ENCODE data around the gene BCAP31. TPM values are rescaled to one million over a fixed set of nuclear protein-coding genes. Genes with fewer than 3 reads are reported as not detected.
"Not testable (repeated sequence)": the region's sequence is repeated elsewhere in the genome, so short reads cannot be mapped to it uniquely, and the experiment has no call there.

The BCAP31 gene
- total and polyA plus RNA-seq, 4 donors: 106 to 173 (median 144) TPM

- 78% methylated on average over 29 of the region's 30 CpGs for WGBS (ENCODE audit: insufficient coverage)
- H3K27me3 ChIP-seq (ENCODE audit: control insufficient read depth, insufficient read depth, low read length): no peaks in the 10 kb centered on the region
- no peaks in the 10 kb centered on the region for H3K9me3 ChIP-seq (ENCODE audit: control insufficient read depth, insufficient read depth, low read length)
- H3K36me3 ChIP-seq (ENCODE audit: control insufficient read depth, insufficient read depth, low read length): peaks cover 49% of the 10 kb centered on the region
- H3K4me3 ChIP-seq (ENCODE audit: low read depth, low read length): no peak overlapping the region
- H3K27ac ChIP-seq (ENCODE audit: low read depth, low read length): no peak overlapping the region
- H3K4me1 ChIP-seq (ENCODE audit: control insufficient read depth, insufficient read depth, low read length): peaks cover 5% of the 10 kb centered on the region
- DNase-seq (ENCODE audit: low read depth in 4 of 6, low spot score in 6 of 6): no peak
Measured at GRCh38 chrX:153736071-153736820, 12.1 kb upstream of the BCAP31 start.

GRCh38 chrX:153735274-153735673, 11.1 kb upstream of the BCAP31 start:
- WGBS (ENCODE audit: insufficient coverage): 76% methylated on average over 9 of the region's 9 CpGs
- H3K9me3 ChIP-seq (ENCODE audit: control insufficient read depth, insufficient read depth, low read length): no peaks in the 10 kb centered on the region
- H3K36me3 ChIP-seq (ENCODE audit: control insufficient read depth, insufficient read depth, low read length): peaks cover 42% of the 10 kb centered on the region
- no peaks in the 10 kb centered on the region for H3K27me3 ChIP-seq (ENCODE audit: control insufficient read depth, insufficient read depth, low read length)
- no peak for DNase-seq (ENCODE audit: low read depth in 4 of 6, low spot score in 6 of 6)
- no peak overlapping the region for H3K27ac ChIP-seq (ENCODE audit: low read depth, low read length)
- no peak overlapping the region for H3K4me3 ChIP-seq (ENCODE audit: low read depth, low read length)
- peaks cover 5% of the 10 kb centered on the region for H3K4me1 ChIP-seq (ENCODE audit: control insufficient read depth, insufficient read depth, low read length)

GRCh38 chrX:153734871-153735270, 10.7 kb upstream of the BCAP31 start:
- no peaks in the 10 kb centered on the region for H3K27me3 ChIP-seq (ENCODE audit: control insufficient read depth, insufficient read depth, low read length)
- H3K4me3 ChIP-seq (ENCODE audit: low read depth, low read length): no peak overlapping the region
- H3K27ac ChIP-seq (ENCODE audit: low read depth, low read length): no peak overlapping the region
- H3K4me1 ChIP-seq (ENCODE audit: control insufficient read depth, insufficient read depth, low read length): peaks cover 5% of the 10 kb centered on the region
- no peak for DNase-seq (ENCODE audit: low read depth in 4 of 6, low spot score in 6 of 6)
- H3K36me3 ChIP-seq (ENCODE audit: control insufficient read depth, insufficient read depth, low read length): peaks cover 42% of the 10 kb centered on the region
- H3K9me3 ChIP-seq (ENCODE audit: control insufficient read depth, insufficient read depth, low read length): no peaks in the 10 kb centered on the region
- WGBS (ENCODE audit: insufficient coverage): 33% methylated on average over 1 of the region's 2 CpGs

GRCh38 chrX:153733651-153734240, 9.6 kb upstream of the BCAP31 start:
- Histone ChIP-seq H3K27me3 (ENCODE audit: control insufficient read depth, insufficient read depth, low read length) (no peaks in the 10 kb centered on the region), H3K9me3 (ENCODE audit: control insufficient read depth, insufficient read depth, low read length) (no peaks in the 10 kb centered on the region), H3K36me3 (ENCODE audit: control insufficient read depth, insufficient read depth, low read length) (peaks cover 45% of the 10 kb centered on the region), H3K27ac (ENCODE audit: low read depth, low read length) (no peak overlapping the region), H3K4me3 (ENCODE audit: low read depth, low read length) (no peak overlapping the region), H3K4me1 (ENCODE audit: control insufficient read depth, insufficient read depth, low read length) (peaks cover 12% of the 10 kb centered on the region)
- DNase-seq (ENCODE audit: low read depth in 4 of 6, low spot score in 6 of 6): no peak
- 81% methylated on average over 12 of the region's 15 CpGs for WGBS (ENCODE audit: insufficient coverage)

- Histone ChIP-seq H3K9me3 (ENCODE audit: control insufficient read depth, insufficient read depth, low read length) (no peaks in the 10 kb centered on the region), H3K4me3 (ENCODE audit: low read depth, low read length) (no peak overlapping the region), H3K36me3 (ENCODE audit: control insufficient read depth, insufficient read depth, low read length) (peaks cover 36% of the 10 kb centered on the region), H3K27me3 (ENCODE audit: control insufficient read depth, insufficient read depth, low read length) (no peaks in the 10 kb centered on the region), H3K27ac (ENCODE audit: low read depth, low read length) (no peak overlapping the region), H3K4me1 (ENCODE audit: control insufficient read depth, insufficient read depth, low read length) (peaks cover 25% of the 10 kb centered on the region)
- WGBS (ENCODE audit: insufficient coverage): 93% methylated on average over 12 of the region's 14 CpGs
- no peak for DNase-seq (ENCODE audit: low read depth in 4 of 6, low spot score in 6 of 6)
Measured at GRCh38 chrX:153732401-153732800, 8.2 kb upstream of the BCAP31 start.

- no peak for DNase-seq (ENCODE audit: low read depth in 4 of 6, low spot score in 6 of 6)
- no peak overlapping the region for H3K27ac ChIP-seq (ENCODE audit: low read depth, low read length)
- no peaks in the 10 kb centered on the region for H3K27me3 ChIP-seq (ENCODE audit: control insufficient read depth, insufficient read depth, low read length)
- H3K9me3 ChIP-seq (ENCODE audit: control insufficient read depth, insufficient read depth, low read length): no peaks in the 10 kb centered on the region
- no peak overlapping the region for H3K4me3 ChIP-seq (ENCODE audit: low read depth, low read length)
- H3K36me3 ChIP-seq (ENCODE audit: control insufficient read depth, insufficient read depth, low read length): peaks cover 31% of the 10 kb centered on the region
- WGBS (ENCODE audit: insufficient coverage): no CpG with 5 or more reads among the region's 3 CpGs
- H3K4me1 ChIP-seq (ENCODE audit: control insufficient read depth, insufficient read depth, low read length): peaks cover 30% of the 10 kb centered on the region
Measured at GRCh38 chrX:153731845-153732215, 7.6 kb upstream of the BCAP31 start.

GRCh38 chrX:153731117-153731844, 7.1 kb upstream of the BCAP31 start:
- no peak overlapping the region for H3K27ac ChIP-seq (ENCODE audit: low read depth, low read length)
- no peaks in the 10 kb centered on the region for H3K27me3 ChIP-seq (ENCODE audit: control insufficient read depth, insufficient read depth, low read length)
- 79% methylated on average over 3 of the region's 6 CpGs for WGBS (ENCODE audit: insufficient coverage)
- DNase-seq (ENCODE audit: low read depth in 4 of 6, low spot score in 6 of 6): no peak
- peaks cover 26% of the 10 kb centered on the region for H3K36me3 ChIP-seq (ENCODE audit: control insufficient read depth, insufficient read depth, low read length)
- H3K4me1 ChIP-seq (ENCODE audit: control insufficient read depth, insufficient read depth, low read length): peaks cover 31% of the 10 kb centered on the region
- H3K9me3 ChIP-seq (ENCODE audit: control insufficient read depth, insufficient read depth, low read length): no peaks in the 10 kb centered on the region
- H3K4me3 ChIP-seq (ENCODE audit: low read depth, low read length): no peak overlapping the region

- not testable (repeated sequence) for DNase-seq (ENCODE audit: low read depth in 4 of 6, low spot score in 6 of 6); H3K27me3 ChIP-seq (ENCODE audit: control insufficient read depth, insufficient read depth, low read length); H3K27ac ChIP-seq (ENCODE audit: low read depth, low read length); H3K4me3 ChIP-seq (ENCODE audit: low read depth, low read length); H3K9me3 ChIP-seq (ENCODE audit: control insufficient read depth, insufficient read depth, low read length)
- WGBS (ENCODE audit: insufficient coverage): 79% methylated on average over 22 of the region's 23 CpGs
- H3K4me1 ChIP-seq (ENCODE audit: control insufficient read depth, insufficient read depth, low read length): peaks cover 42% of the 10 kb centered on the region
- peaks cover 22% of the 10 kb centered on the region for H3K36me3 ChIP-seq (ENCODE audit: control insufficient read depth, insufficient read depth, low read length)
Measured at GRCh38 chrX:153730115-153730514, 5.9 kb upstream of the BCAP31 start.

- WGBS (ENCODE audit: insufficient coverage): 86% methylated on average over 19 of the region's 23 CpGs
- peaks cover 22% of the 10 kb centered on the region for H3K36me3 ChIP-seq (ENCODE audit: control insufficient read depth, insufficient read depth, low read length)
- DNase-seq (ENCODE audit: low read depth in 4 of 6, low spot score in 6 of 6): no peak
- H3K4me1 ChIP-seq (ENCODE audit: control insufficient read depth, insufficient read depth, low read length): peaks cover 48% of the 10 kb centered on the region
- H3K27me3 ChIP-seq (ENCODE audit: control insufficient read depth, insufficient read depth, low read length): no peaks in the 10 kb centered on the region
- no peak overlapping the region for H3K4me3 ChIP-seq (ENCODE audit: low read depth, low read length)
- no peak overlapping the region for H3K27ac ChIP-seq (ENCODE audit: low read depth, low read length)
- H3K9me3 ChIP-seq (ENCODE audit: control insufficient read depth, insufficient read depth, low read length): no peaks in the 10 kb centered on the region
Measured at GRCh38 chrX:153728951-153729631, 4.9 kb upstream of the BCAP31 start.
